ENCODE measurements around the gene ADAMTSL1. TPM values are rescaled to one million over a fixed set of nuclear protein-coding genes. Genes with fewer than 3 reads are reported as not detected.

The ADAMTSL1 gene
- total and polyA plus RNA-seq, 2 of the 8 experiments (the other 6 are each of a cell fraction or from before 2014, with no cell fraction given) = 0.84 to 1.1 TPM

DNA sequence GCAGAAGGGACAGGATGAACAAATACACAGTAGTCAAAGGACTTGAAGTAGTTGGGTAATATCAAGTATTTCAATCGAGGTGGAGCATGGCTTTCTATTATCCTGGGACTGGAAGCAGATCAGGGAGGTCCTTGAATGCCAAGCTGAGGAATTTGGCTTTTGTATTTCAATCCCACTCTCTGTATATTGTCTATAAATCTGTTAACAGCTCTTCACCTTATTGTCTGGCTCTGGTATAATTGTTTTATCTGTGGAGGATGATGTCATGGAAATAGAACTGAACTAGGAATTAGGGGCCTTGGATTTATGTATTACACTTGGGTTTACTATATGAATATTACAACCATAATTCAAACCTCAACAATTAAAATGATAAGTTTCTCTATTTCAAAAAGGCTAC is 6.3 kb upstream of the ADAMTSL1 start:
- no peaks in the 10 kb centered on the region for H3K23me2 ChIP-seq (ENCODE audit: low read depth, low read length)
- WGBS, 2 experiments (ENCODE audit: extremely low coverage in 1 of 2, insufficient coverage in 1 of 2, insufficient read length in 1 of 2, insufficient replicate concordance in 2 of 2, low coverage in 1 of 2, low lambda C conversion rate in 2 of 2, missing lambda C conversion rate in 1 of 2) = 89% methylated on average over 1 of the region's 1 CpG; no CpG with 5 or more reads in 1 of the 2 experiments
- ChIA-PET POLR2A (ENCODE audit: partially characterized antibody) (no interaction called here), CTCF (ENCODE audit: partially characterized antibody) (no interaction called here)
- H3K4me1 ChIP-seq (replicated peaks in 1 of 4; ENCODE audit: control insufficient read depth in 3 of 4, insufficient read depth in 4 of 4, low read length in 3 of 4) = peaks cover 0 to 4% (median 1%) of the 10 kb centered on the region in 4 experiments; a peak in 3 of 7 replicates
- TF ChIP-seq MAFK (IDR thresholded peaks at IDR 0.05; ENCODE audit: low read depth, low read length) (no peak), CBX5 (IDR thresholded peaks at IDR 0.05; ENCODE audit: low read depth, low read length) (no peak), EP300 (IDR thresholded peaks at IDR 0.05; ENCODE audit: borderline replicate concordance in 1 of 2, low read depth in 2 of 2, low read length in 2 of 2) (no peak), TBP (IDR thresholded peaks at IDR 0.05; ENCODE audit: low read depth, low read length) (no peak), POLR2A (IDR thresholded peaks at IDR 0.05; ENCODE audit: control extremely low read depth in 1 of 2, low read depth in 2 of 2, low read length in 2 of 2) (no peak), EZH2 (IDR thresholded peaks at IDR 0.05; ENCODE audit: low read depth, low read length, severe bottlenecking) (no peak)
- no peak overlapping the region for H2BK5ac ChIP-seq (ENCODE audit: low read depth, low read length)
- FAIRE-seq (no peak), DNase-seq (ENCODE audit: low read depth in 1 of 2, low spot score in 2 of 2) (no peak)
- H3K4me2 ChIP-seq (ENCODE audit: insufficient read depth in 1 of 2, low read depth in 2 of 2, low read length in 2 of 2) = no peak overlapping the region
- no peak overlapping the region for H3K23ac ChIP-seq (ENCODE audit: insufficient read length)
- peaks cover 0 to 2% (median 0%) of the 10 kb centered on the region in 4 experiments; a peak in 1 of 8 replicates for H3K36me3 ChIP-seq (ENCODE audit: control insufficient read depth in 2 of 4, insufficient read depth in 4 of 4, low read length in 3 of 4)
- H4K20me1 ChIP-seq (replicated peaks in 1 of 2; ENCODE audit: control insufficient read depth in 1 of 2, insufficient read depth in 2 of 2, low read length in 2 of 2) = no peaks in the 10 kb centered on the region
- H2AFZ ChIP-seq (ENCODE audit: low read length) = no peak overlapping the region
- H2BK20ac ChIP-seq (ENCODE audit: low read length) = no peak overlapping the region
- H3K27ac ChIP-seq (ENCODE audit: low read depth, low read length) = no peak overlapping the region
- no peak overlapping the region for H3K9ac ChIP-seq (replicated peaks in 1 of 4; ENCODE audit: extremely low read depth in 1 of 4, low read depth in 3 of 4, low read length in 3 of 4)
- H2BK12ac ChIP-seq (ENCODE audit: low read depth, low read length) = no peak overlapping the region
- peaks cover 3% of the 10 kb centered on the region in 2 experiments; a peak in 1 of 4 replicates for H3K9me3 ChIP-seq (ENCODE audit: insufficient read depth in 2 of 2, low read depth in 1 of 2, low read length in 1 of 2)
- no peak overlapping the region for H3K4ac ChIP-seq (replicated peaks; ENCODE audit: insufficient read length, low read depth, low read length)
- no peak overlapping the region for H3K18ac ChIP-seq (ENCODE audit: extremely low read depth, low read length)
- no peak overlapping the region for H4K5ac ChIP-seq (ENCODE audit: insufficient read length, low read depth, low read length)
- no peak overlapping the region for H2BK120ac ChIP-seq (replicated peaks; ENCODE audit: low read depth, low read length)
- H3K27me3 ChIP-seq (replicated peaks in 1 of 4; ENCODE audit: control insufficient read depth in 3 of 4, extremely low read depth in 1 of 4, insufficient read depth in 3 of 4, low read length in 3 of 4) = no peaks in the 10 kb centered on the region
- no peak overlapping the region for H3K56ac ChIP-seq (replicated peaks; ENCODE audit: insufficient read length, low read depth, low read length)
- H4K91ac ChIP-seq (replicated peaks; ENCODE audit: insufficient read length, low read length) = no peak overlapping the region
- no peak overlapping the region for H3K14ac ChIP-seq (ENCODE audit: insufficient read length)
- no peaks in the 10 kb centered on the region for H3K79me1 ChIP-seq (ENCODE audit: low read depth, low read length)
- H2BK15ac ChIP-seq (ENCODE audit: low read length) = no peak overlapping the region
- H3K4me3 ChIP-seq (ENCODE audit: extremely low read depth in 1 of 4, insufficient read depth in 2 of 4, low read depth in 3 of 4, low read length in 4 of 4) = no peak overlapping the region
- no peaks in the 10 kb centered on the region for H3K79me2 ChIP-seq (ENCODE audit: control insufficient read depth in 1 of 2, insufficient read depth in 2 of 2, low read length in 2 of 2)
- no peak overlapping the region for H2AK5ac ChIP-seq (ENCODE audit: low read depth, low read length)
- H4K8ac ChIP-seq (ENCODE audit: extremely low read depth, insufficient read depth, low read length) = no peak overlapping the region

Measured in H1 (cell line).